ENCODE measurements around the gene IL1RAP.

Gene IL1RAP

GRCh38 chr3:190542846-190543245 is 29.0 kb downstream of the IL1RAP start:
- no peaks in the 10 kb centered on the region for H3K9me3 ChIP-seq (ENCODE audit: insufficient read depth, low read depth, low read length)
- H3K27me3 ChIP-seq (ENCODE audit: insufficient read depth, low read length), result peaks cover 90% of the 10 kb centered on the region
- H3K4me3 ChIP-seq (ENCODE audit: low read length), result no peak overlapping the region
- peaks cover 29% of the 10 kb centered on the region for H3K4me1 ChIP-seq (ENCODE audit: insufficient read depth, low read length)
- no peak overlapping the region for H3K27ac ChIP-seq (ENCODE audit: low read depth, low read length)
- WGBS, result 67% methylated on average over 1 of the region's 1 CpG
- no peaks in the 10 kb centered on the region for H3K36me3 ChIP-seq (ENCODE audit: insufficient read depth, low read length)
- H3K9ac ChIP-seq (ENCODE audit: low read depth, low read length), result no peak overlapping the region

- no peak overlapping the region for H3K9ac ChIP-seq (ENCODE audit: low read depth, low read length)
- 85% methylated on average over 4 of the region's 4 CpGs for WGBS
- H3K27me3 ChIP-seq (ENCODE audit: insufficient read depth, low read length), result peaks cover 81% of the 10 kb centered on the region
- no peak overlapping the region for H3K27ac ChIP-seq (ENCODE audit: low read depth, low read length)
- no peaks in the 10 kb centered on the region for H3K36me3 ChIP-seq (ENCODE audit: insufficient read depth, low read length)
- no peak overlapping the region for H3K4me3 ChIP-seq (ENCODE audit: low read length)
- no peaks in the 10 kb centered on the region for H3K9me3 ChIP-seq (ENCODE audit: insufficient read depth, low read depth, low read length)
- peaks cover 21% of the 10 kb centered on the region for H3K4me1 ChIP-seq (ENCODE audit: insufficient read depth, low read length)
Observed at GRCh38 chr3:190543671-190544070, 29.8 kb downstream of the IL1RAP start.

DNA sequence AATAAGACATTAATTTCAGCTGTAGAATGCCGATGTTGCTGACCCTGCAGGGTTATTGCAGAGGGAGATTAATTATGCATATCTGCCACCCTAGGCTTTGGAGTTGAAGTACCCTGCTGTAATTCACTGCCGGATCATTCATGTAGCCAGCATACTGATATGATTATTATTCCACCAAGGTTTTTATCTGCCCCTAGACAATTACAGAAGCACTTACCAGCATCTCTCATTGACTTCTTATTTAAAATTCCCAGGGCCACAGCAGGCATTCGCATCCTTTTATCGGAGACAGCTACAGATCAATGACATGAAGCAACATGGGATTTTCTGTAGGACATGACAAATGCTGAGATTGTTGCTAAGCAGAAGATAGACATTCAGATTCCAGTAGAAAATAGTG is 31.3 kb downstream of the IL1RAP start:
- H3K36me3 ChIP-seq (ENCODE audit: insufficient read depth, low read length), result no peaks in the 10 kb centered on the region
- no peak overlapping the region for H3K9ac ChIP-seq (ENCODE audit: low read depth, low read length)
- peaks cover 19% of the 10 kb centered on the region for H3K4me1 ChIP-seq (ENCODE audit: insufficient read depth, low read length)
- peaks cover 66% of the 10 kb centered on the region for H3K27me3 ChIP-seq (ENCODE audit: insufficient read depth, low read length)
- no peaks in the 10 kb centered on the region for H3K9me3 ChIP-seq (ENCODE audit: insufficient read depth, low read depth, low read length)
- no peak overlapping the region for H3K27ac ChIP-seq (ENCODE audit: low read depth, low read length)
- WGBS, result 93% methylated on average over 4 of the region's 4 CpGs
- H3K4me3 ChIP-seq (ENCODE audit: low read length), result no peak overlapping the region

DNA sequence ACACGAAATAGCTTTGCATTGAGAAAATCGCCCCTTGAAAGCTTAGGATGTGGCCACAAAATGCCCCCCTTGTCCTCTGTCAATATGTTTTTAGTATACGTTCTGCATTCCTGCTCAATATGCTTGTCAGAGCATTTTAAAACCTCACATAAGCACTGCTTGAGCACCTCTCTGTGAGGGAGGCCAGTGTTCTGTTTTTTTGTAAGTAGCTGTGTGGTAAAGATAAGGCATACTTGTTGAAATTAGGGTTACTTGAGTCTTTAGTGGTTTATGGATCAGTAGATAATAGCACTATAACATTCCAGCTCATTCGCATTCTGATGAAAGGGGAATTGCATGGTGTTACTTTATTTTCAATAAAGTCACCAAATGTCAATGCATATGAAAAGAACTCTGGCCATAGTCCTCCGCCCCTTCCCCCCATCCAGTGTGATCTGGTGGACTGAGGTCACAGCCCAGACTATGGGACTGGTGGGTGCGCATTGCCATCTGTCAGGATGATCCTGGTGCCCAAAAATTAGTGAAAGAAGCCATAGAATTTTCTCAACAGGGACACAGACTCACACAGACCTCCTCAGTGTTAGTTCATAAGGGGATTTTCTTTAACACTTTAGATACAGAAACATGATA is 33.1 kb downstream of the IL1RAP start:
- Histone ChIP-seq H3K9me3 (ENCODE audit: insufficient read depth, low read depth, low read length) (peaks cover 5% of the 10 kb centered on the region; the same call in 1 of the 2 replicates), H3K4me1 (ENCODE audit: insufficient read depth, low read length) (peaks cover 10% of the 10 kb centered on the region), H3K9ac (ENCODE audit: low read depth, low read length) (no peak overlapping the region), H3K36me3 (ENCODE audit: insufficient read depth, low read length) (no peaks in the 10 kb centered on the region), H3K27me3 (ENCODE audit: insufficient read depth, low read length) (peaks cover 48% of the 10 kb centered on the region), H3K27ac (ENCODE audit: low read depth, low read length) (no peak overlapping the region), H3K4me3 (ENCODE audit: low read length) (no peak overlapping the region)
- 80% methylated on average over 5 of the region's 6 CpGs for WGBS

DNA sequence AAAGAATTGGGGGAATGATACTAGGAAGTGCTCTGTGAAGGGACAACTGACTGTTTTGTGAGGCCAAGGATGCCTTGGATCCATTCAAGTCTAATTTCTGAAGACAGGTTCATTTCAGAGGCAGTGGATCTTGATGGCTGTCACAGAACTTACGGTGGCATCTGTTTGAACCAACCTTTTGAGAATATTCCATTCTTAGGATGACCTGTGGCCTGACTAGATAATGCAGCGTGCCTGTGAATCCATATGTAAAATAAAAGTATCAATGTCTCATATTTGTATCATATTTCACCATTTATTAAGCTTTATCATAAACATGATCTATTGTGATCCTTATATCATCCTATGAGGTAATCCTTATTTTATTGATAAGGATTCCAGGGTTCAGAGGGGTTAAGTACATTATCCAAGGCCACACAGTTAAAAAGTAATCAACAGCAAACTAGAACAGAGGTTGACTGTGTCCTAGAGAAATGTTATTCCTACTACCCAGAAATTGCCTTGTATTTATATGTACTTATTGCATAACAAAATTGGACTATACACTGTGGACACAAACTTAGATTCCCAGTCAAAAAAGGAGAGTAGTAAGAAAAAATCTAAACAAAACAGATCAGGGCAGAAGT is 34.3 kb downstream of the IL1RAP start:
- Histone ChIP-seq H3K36me3 (ENCODE audit: insufficient read depth, low read length) (no peaks in the 10 kb centered on the region), H3K27ac (ENCODE audit: low read depth, low read length) (no peak overlapping the region), H3K4me3 (ENCODE audit: low read length) (no peak overlapping the region), H3K4me1 (ENCODE audit: insufficient read depth, low read length) (peaks cover 18% of the 10 kb centered on the region), H3K9ac (ENCODE audit: low read depth, low read length) (no peak overlapping the region), H3K27me3 (ENCODE audit: insufficient read depth, low read length) (peaks cover 37% of the 10 kb centered on the region), H3K9me3 (ENCODE audit: insufficient read depth, low read depth, low read length) (peaks cover 12% of the 10 kb centered on the region; the same call in 1 of the 2 replicates)
- 100% methylated on average over 1 of the region's 2 CpGs for WGBS

- 0 out of 2 replicates have a peak, but pooled peaks cover 2% of the 10 kb centered on the region for H3K27me3 ChIP-seq (ENCODE audit: insufficient read depth, low read length)
- H3K4me3 ChIP-seq (ENCODE audit: low read length), result no peak overlapping the region
- no peak overlapping the region for H3K27ac ChIP-seq (ENCODE audit: low read depth, low read length)
- H3K9ac ChIP-seq (ENCODE audit: low read depth, low read length), result no peak overlapping the region
- H3K36me3 ChIP-seq (ENCODE audit: insufficient read depth, low read length), result no peaks in the 10 kb centered on the region
- peaks cover 12% of the 10 kb centered on the region for H3K4me1 ChIP-seq (ENCODE audit: insufficient read depth, low read length)
- peaks cover 12% of the 10 kb centered on the region; the same call in 1 of the 2 replicates for H3K9me3 ChIP-seq (ENCODE audit: insufficient read depth, low read depth, low read length)
Observed at GRCh38 chr3:190552021-190552420, 38.1 kb downstream of the IL1RAP start.

DNA sequence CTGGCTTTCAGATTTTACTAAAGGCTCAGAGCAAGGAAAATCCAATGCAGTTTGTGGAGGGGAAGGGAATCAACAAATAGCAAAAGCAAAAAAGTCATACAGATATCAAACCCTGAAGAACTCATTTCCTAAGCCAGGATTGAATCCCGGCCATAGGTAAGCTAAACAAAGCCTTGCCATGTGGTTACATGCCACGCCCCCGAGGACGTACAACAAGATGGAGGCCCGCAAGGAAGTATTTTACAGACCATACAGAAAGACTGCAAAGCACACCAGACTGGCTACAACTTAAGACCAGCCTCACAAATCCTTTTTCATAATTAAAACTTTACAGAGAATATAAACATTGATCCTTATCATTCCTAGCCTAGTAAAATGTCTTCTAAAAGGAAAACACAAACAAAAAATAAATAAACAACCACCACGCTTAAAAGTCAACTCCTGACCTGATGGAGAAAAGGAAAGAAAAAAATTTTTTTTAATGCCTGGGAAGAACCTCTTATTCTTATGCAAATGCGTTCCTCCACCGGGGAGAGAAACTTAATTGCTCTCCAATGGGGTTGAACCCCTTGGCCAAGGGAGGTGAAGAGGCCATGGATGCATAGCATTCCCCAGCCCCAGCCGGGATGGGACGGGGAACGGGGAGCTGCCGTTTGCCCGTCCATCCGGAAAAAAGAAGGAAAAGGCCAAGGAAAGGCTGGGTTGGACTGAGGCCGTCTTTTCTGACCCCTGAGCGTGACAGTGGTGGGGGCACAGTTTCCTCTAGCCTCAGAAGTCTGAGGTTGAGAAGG is 39.3 kb downstream of the IL1RAP start:
- H3K27ac ChIP-seq (ENCODE audit: low read depth, low read length), result peak overlapping the region; percentile 88
- H3K27me3 ChIP-seq (ENCODE audit: insufficient read depth, low read length), result no peaks in the 10 kb centered on the region
- H3K36me3 ChIP-seq (ENCODE audit: insufficient read depth, low read length), result no peaks in the 10 kb centered on the region
- 43% methylated on average over 15 of the region's 16 CpGs for WGBS
- H3K9ac ChIP-seq (ENCODE audit: low read depth, low read length), result peak overlapping the region; percentile 43
- peaks cover 12% of the 10 kb centered on the region; the same call in 1 of the 2 replicates for H3K9me3 ChIP-seq (ENCODE audit: insufficient read depth, low read depth, low read length)
- H3K4me3 ChIP-seq (ENCODE audit: low read length), result peak overlapping the region; percentile 8; the same call in 1 of the 2 replicates
- peaks cover 10% of the 10 kb centered on the region; the same call in 1 of the 2 replicates for H3K4me1 ChIP-seq (ENCODE audit: insufficient read depth, low read length)

GRCh38 chr3:190554197-190554596 is 40.3 kb downstream of the IL1RAP start:
- peaks cover 10% of the 10 kb centered on the region; the same call in 1 of the 2 replicates for H3K4me1 ChIP-seq (ENCODE audit: insufficient read depth, low read length)
- no peak overlapping the region for H3K4me3 ChIP-seq (ENCODE audit: low read length)
- no peaks in the 10 kb centered on the region for H3K27me3 ChIP-seq (ENCODE audit: insufficient read depth, low read length)
- peaks cover 12% of the 10 kb centered on the region; the same call in 1 of the 2 replicates for H3K9me3 ChIP-seq (ENCODE audit: insufficient read depth, low read depth, low read length)
- H3K27ac ChIP-seq (ENCODE audit: low read depth, low read length), result no peak overlapping the region
- 84% methylated on average over 6 of the region's 6 CpGs for WGBS
- no peaks in the 10 kb centered on the region for H3K36me3 ChIP-seq (ENCODE audit: insufficient read depth, low read length)
- H3K9ac ChIP-seq (ENCODE audit: low read depth, low read length), result no peak overlapping the region

GRCh38 chr3:190556351-190556750 is 42.5 kb downstream of the IL1RAP start:
- peaks cover 14% of the 10 kb centered on the region; the same call in 1 of the 2 replicates for H3K4me1 ChIP-seq (ENCODE audit: insufficient read depth, low read length)
- no peaks in the 10 kb centered on the region for H3K27me3 ChIP-seq (ENCODE audit: insufficient read depth, low read length)
- H3K9me3 ChIP-seq (ENCODE audit: insufficient read depth, low read depth, low read length), result peaks cover 12% of the 10 kb centered on the region; the same call in 1 of the 2 replicates
- WGBS, result 86% methylated on average over 2 of the region's 2 CpGs
- no peaks in the 10 kb centered on the region for H3K36me3 ChIP-seq (ENCODE audit: insufficient read depth, low read length)
- no peak overlapping the region for H3K9ac ChIP-seq (ENCODE audit: low read depth, low read length)
- no peak overlapping the region for H3K4me3 ChIP-seq (ENCODE audit: low read length)
- no peak overlapping the region for H3K27ac ChIP-seq (ENCODE audit: low read depth, low read length)

GRCh38 chr3:190557296-190557695 is 43.4 kb downstream of the IL1RAP start:
- Histone ChIP-seq H3K27me3 (ENCODE audit: insufficient read depth, low read length) (no peaks in the 10 kb centered on the region), H3K4me3 (ENCODE audit: low read length) (no peak overlapping the region), H3K9me3 (ENCODE audit: insufficient read depth, low read depth, low read length) (peaks cover 4% of the 10 kb centered on the region; the same call in 1 of the 2 replicates), H3K9ac (ENCODE audit: low read depth, low read length) (no peak overlapping the region), H3K36me3 (ENCODE audit: insufficient read depth, low read length) (no peaks in the 10 kb centered on the region), H3K27ac (ENCODE audit: low read depth, low read length) (no peak overlapping the region), H3K4me1 (ENCODE audit: insufficient read depth, low read length) (peaks cover 14% of the 10 kb centered on the region; the same call in 1 of the 2 replicates)

DNA sequence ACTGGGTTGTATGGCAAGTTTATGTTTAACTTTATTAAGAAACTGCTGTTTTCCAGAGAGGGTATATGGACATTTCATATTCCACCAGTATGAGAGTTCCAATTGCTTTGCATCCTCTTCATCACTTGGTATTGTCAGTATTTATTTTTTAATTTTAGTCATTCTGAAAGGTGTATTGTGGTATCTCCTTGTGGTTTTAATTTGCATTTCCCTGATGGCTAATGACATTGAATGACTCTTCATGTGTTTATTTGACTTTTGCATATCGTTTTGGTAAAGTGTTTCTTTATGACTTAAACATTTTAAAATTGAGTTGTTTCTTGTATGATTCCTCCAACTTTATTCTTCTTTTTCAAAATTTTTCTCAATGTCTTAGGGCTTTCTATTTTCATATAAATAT is 44.4 kb downstream of the IL1RAP start:
- Histone ChIP-seq H3K4me3 (ENCODE audit: low read length) (no peak overlapping the region), H3K4me1 (ENCODE audit: insufficient read depth, low read length) (peaks cover 4% of the 10 kb centered on the region; the same call in 1 of the 2 replicates), H3K27ac (ENCODE audit: low read depth, low read length) (no peak overlapping the region), H3K9ac (ENCODE audit: low read depth, low read length) (no peak overlapping the region), H3K36me3 (ENCODE audit: insufficient read depth, low read length) (no peaks in the 10 kb centered on the region), H3K27me3 (ENCODE audit: insufficient read depth, low read length) (no peaks in the 10 kb centered on the region), H3K9me3 (ENCODE audit: insufficient read depth, low read depth, low read length) (no peaks in the 10 kb centered on the region)
- whole genome bisulfite sequencing, result no CpG with 5 or more reads among the region's 1 CpG
